Neural progenitor cell (in vitro differentiated cells): ENCODE results near the gene GNB2. TPM values are rescaled to one million over a fixed set of nuclear protein-coding genes. Genes with fewer than 3 reads are reported as not detected.

ENCODE experiments used
- DNase-seq: peaks from one replicate; pipeline ENCODE4 v3.0.0-alpha.2; 2016; ENCODE audit warnings: low spot score
- H2AFZ ChIP-seq: fragments of 200-600 bp; sonication (generic); replicated peaks from 2 replicates; pipeline ENCODE4 v1.6.1; 2016; ENCODE audit warnings: antibody characterized with exemption
- H3F3A ChIP-seq: fragments of 200-600 bp; sonication (generic); 2 replicates; pipeline ENCODE4 v1.6.1; 2016; ENCODE audit warnings: antibody characterized with exemption, low read depth
- H3K27ac ChIP-seq: fragments of 200-600 bp; sonication (generic); 2 replicates; pipeline ENCODE4 v1.5.1; 2016; ENCODE audit warnings: mild to moderate bottlenecking
- H3K27me3 ChIP-seq: fragments of 200-600 bp; sonication (generic); 2 replicates; pipeline ENCODE4 v1.6.1; 2016; ENCODE audit warnings: mild to moderate bottlenecking, moderate library complexity
- H3K36me3 ChIP-seq: fragments of 200-600 bp; sonication (generic); 2 replicates; pipeline ENCODE4 v1.5.1; 2016
- H3K4me1 ChIP-seq: fragments of 200-600 bp; sonication (generic); 2 replicates; pipeline ENCODE4 v1.6.1; 2016; ENCODE audit warnings: mixed run types
- H3K4me2 ChIP-seq: fragments of 200-600 bp; sonication (generic); 2 replicates; pipeline ENCODE4 v1.6.1; 2016
- H3K4me3 ChIP-seq: fragments of 200-600 bp; sonication (generic); 2 replicates; pipeline ENCODE4 v1.5.1; 2016
- H3K79me2 ChIP-seq: fragments of 200-600 bp; sonication (generic); 2 replicates; pipeline ENCODE4 v1.6.1; 2016; ENCODE audit warnings: low read depth
- H3K9ac ChIP-seq: fragments of 200-600 bp; sonication (generic); 2 replicates; pipeline ENCODE4 v1.6.1; 2016
- H3K9me3 ChIP-seq: fragments of 200-600 bp; sonication (generic); 2 replicates; pipeline ENCODE4 v1.5.1; 2016; ENCODE audit warnings: low read depth
- H4K20me1 ChIP-seq: fragments of 200-600 bp; sonication (generic); 2 replicates; pipeline ENCODE4 v1.6.1; 2016; ENCODE audit warnings: low read depth
- H3K27ac Mint-ChIP-seq: 3 replicates; pipeline ENCODE4 v1.8.0; 2021; ENCODE audit warnings: mixed read lengths
- H3K27me3 Mint-ChIP-seq: 2 replicates; pipeline ENCODE4 v1.8.0; 2022; ENCODE audit warnings: low read depth, mild to moderate bottlenecking, inconsistent platforms, moderate library complexity, mixed read lengths; ENCODE audit not compliant: insufficient read depth
- H3K36me3 Mint-ChIP-seq: 3 replicates; pipeline ENCODE4 v1.8.0; 2021; ENCODE audit warnings: mixed read lengths
- H3K4me1 Mint-ChIP-seq: 3 replicates; pipeline ENCODE4 v1.8.0; 2021; ENCODE audit warnings: mixed read lengths
- H3K4me3 Mint-ChIP-seq: 3 replicates; pipeline ENCODE4 v1.8.0; 2021; ENCODE audit warnings: mild to moderate bottlenecking, moderate library complexity, mixed read lengths
- H3K9me3 Mint-ChIP-seq: 3 replicates; pipeline ENCODE4 v1.8.0; 2020; ENCODE audit warnings: mixed read lengths
- EZH2 ChIP-seq: fragments of 200-600 bp; sonication (generic); IDR thresholded peaks from 2 replicates; pipeline ENCODE4 v1.6.1; 2017; ENCODE audit warnings: antibody characterized with exemption, mild to moderate bottlenecking, moderate library complexity
- EZH2phosphoT487 ChIP-seq: fragments of 200-600 bp; sonication (generic); IDR thresholded peaks from 2 replicates; pipeline ENCODE4 v1.6.1; 2017; ENCODE audit warnings: antibody characterized with exemption
- total RNA-seq: library from RNA; depleted of rRNA; stranded (reverse); fragments of >200 nt; gene quantifications from 2 replicates; pipeline ENCODE4 v1.2.3, GENCODE V29; 2015; ENCODE audit warnings: low replicate concordance
- TF ChIP-seq, protein P1 (sequence below): fragments of 200-600 bp; sonication (generic); IDR thresholded peaks from 2 replicates; pipeline ENCODE4 v1.5.1; 2017; ENCODE audit warnings: antibody characterized with exemption, mild to moderate bottlenecking

Gene GNB2
- total RNA-seq, 1 donor from 2014 or later = 54.3 TPM

DNA sequence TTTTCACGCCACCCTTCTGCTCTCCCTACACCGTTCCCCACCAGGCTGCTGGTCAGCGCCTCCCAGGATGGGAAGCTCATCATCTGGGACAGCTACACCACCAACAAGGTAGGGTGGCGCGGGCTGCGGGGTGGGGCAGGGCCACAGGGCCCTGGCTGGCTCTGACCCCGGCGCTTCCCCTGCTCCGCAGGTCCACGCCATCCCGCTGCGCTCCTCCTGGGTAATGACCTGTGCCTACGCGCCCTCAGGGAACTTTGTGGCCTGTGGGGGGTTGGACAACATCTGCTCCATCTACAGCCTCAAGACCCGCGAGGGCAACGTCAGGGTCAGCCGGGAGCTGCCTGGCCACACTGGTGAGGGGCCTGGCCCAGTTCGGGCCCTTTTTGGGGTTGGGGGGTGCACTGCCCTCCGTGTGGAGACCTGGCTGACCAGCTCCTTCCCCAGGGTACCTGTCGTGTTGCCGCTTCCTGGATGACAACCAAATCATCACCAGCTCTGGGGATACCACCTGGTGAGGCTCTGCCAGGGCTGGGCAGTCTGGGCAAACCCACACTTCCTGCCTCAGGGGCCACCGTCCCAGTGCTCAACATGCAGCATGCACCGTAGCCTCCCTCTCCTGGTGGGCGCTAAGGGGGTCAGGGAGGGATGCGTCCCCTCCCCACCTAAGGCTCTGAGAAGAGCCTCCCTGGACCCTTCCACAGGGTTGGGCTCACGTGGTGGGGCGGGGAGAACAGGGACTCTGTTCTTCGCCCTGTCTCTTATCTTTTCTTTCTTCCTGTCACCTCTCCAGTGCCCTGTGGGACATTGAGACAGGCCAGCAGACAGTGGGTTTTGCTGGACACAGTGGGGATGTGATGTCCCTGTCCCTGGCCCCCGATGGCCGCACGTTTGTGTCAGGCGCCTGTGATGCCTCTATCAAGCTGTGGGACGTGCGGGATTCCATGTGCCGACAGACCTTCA lies 4.0 kb downstream of the GNB2 start:
- no peaks in the 10 kb centered on the region for H3K9me3 ChIP-seq
- no peak overlapping the region for H3K27ac ChIP-seq
- Mint-ChIP-seq H3K27me3 (peaks cover 5% of the 10 kb centered on the region), H3K27ac (peak overlapping the region; percentile 93), H3K4me1 (peaks cover 8% of the 10 kb centered on the region), H3K4me3 (peak overlapping the region; percentile 88), H3K9me3 (no peaks in the 10 kb centered on the region), H3K36me3 (peaks cover 6% of the 10 kb centered on the region)
- peaks cover 19% of the 10 kb centered on the region for H3K79me2 ChIP-seq
- peaks cover 74% of the 10 kb centered on the region for H4K20me1 ChIP-seq
- TF ChIP-seq EZH2 (no peak), EZH2phosphoT487 (no peak)
- TF ChIP-seq, protein P1, sequence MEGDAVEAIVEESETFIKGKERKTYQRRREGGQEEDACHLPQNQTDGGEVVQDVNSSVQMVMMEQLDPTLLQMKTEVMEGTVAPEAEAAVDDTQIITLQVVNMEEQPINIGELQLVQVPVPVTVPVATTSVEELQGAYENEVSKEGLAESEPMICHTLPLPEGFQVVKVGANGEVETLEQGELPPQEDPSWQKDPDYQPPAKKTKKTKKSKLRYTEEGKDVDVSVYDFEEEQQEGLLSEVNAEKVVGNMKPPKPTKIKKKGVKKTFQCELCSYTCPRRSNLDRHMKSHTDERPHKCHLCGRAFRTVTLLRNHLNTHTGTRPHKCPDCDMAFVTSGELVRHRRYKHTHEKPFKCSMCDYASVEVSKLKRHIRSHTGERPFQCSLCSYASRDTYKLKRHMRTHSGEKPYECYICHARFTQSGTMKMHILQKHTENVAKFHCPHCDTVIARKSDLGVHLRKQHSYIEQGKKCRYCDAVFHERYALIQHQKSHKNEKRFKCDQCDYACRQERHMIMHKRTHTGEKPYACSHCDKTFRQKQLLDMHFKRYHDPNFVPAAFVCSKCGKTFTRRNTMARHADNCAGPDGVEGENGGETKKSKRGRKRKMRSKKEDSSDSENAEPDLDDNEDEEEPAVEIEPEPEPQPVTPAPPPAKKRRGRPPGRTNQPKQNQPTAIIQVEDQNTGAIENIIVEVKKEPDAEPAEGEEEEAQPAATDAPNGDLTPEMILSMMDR = no peak
- H3K9ac ChIP-seq = no peak overlapping the region
- DNase-seq = no peak
- H3F3A ChIP-seq = peaks cover 53% of the 10 kb centered on the region
- H3K36me3 ChIP-seq = no peaks in the 10 kb centered on the region
- no peak overlapping the region for H3K4me2 ChIP-seq
- H3K4me1 ChIP-seq = no peaks in the 10 kb centered on the region
- H2AFZ ChIP-seq = no peak overlapping the region
- H3K4me3 ChIP-seq = no peak overlapping the region
- H3K27me3 ChIP-seq = peaks cover 5% of the 10 kb centered on the region

DNA sequence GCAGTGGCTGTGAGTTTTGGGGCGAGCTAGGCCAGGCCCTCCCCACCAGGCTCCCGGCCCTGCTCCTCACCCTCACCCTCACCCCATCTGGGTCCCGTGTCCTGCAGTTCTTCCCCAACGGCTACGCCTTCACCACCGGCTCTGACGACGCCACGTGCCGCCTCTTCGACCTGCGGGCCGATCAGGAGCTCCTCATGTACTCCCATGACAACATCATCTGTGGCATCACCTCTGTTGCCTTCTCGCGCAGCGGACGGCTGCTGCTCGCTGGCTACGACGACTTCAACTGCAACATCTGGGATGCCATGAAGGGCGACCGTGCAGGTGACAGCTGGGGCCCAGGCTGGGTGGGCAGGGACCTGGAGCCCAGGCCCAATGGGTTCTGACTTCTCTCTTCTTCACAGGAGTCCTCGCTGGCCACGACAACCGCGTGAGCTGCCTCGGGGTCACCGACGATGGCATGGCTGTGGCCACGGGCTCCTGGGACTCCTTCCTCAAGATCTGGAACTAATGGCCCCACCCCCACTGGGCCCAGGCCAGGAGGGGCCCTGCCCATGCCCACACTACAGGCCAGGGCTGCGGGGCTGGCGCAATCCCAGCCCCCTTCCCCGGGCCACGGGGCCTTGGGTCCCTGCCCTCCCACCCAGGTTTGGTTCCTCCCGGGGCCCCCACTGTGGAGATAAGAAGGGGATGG lies 4.9 kb downstream of the GNB2 start:
- Histone ChIP-seq H3K4me3 (no peak overlapping the region), H3K9ac (no peak overlapping the region), H4K20me1 (peaks cover 81% of the 10 kb centered on the region), H3K4me2 (no peak overlapping the region), H3F3A (peaks cover 53% of the 10 kb centered on the region), H3K27ac (peak overlapping the region; percentile 83), H3K4me1 (no peaks in the 10 kb centered on the region), H2AFZ (no peak overlapping the region), H3K79me2 (peaks cover 19% of the 10 kb centered on the region), H3K27me3 (no peaks in the 10 kb centered on the region), H3K36me3 (no peaks in the 10 kb centered on the region), H3K9me3 (no peaks in the 10 kb centered on the region)
- peaks cover 9% of the 10 kb centered on the region for H3K36me3 Mint-ChIP-seq
- peak overlapping the region; percentile 88 for H3K27ac Mint-ChIP-seq
- TF ChIP-seq EZH2 (no peak), EZH2phosphoT487 (no peak)
- TF ChIP-seq, protein P1 = no peak
- DNase-seq = no peak
- H3K27me3 Mint-ChIP-seq = peaks cover 3% of the 10 kb centered on the region
- H3K4me1 Mint-ChIP-seq = peaks cover 8% of the 10 kb centered on the region
- H3K9me3 Mint-ChIP-seq = no peaks in the 10 kb centered on the region
- peak overlapping the region; percentile 79 for H3K4me3 Mint-ChIP-seq

DNA sequence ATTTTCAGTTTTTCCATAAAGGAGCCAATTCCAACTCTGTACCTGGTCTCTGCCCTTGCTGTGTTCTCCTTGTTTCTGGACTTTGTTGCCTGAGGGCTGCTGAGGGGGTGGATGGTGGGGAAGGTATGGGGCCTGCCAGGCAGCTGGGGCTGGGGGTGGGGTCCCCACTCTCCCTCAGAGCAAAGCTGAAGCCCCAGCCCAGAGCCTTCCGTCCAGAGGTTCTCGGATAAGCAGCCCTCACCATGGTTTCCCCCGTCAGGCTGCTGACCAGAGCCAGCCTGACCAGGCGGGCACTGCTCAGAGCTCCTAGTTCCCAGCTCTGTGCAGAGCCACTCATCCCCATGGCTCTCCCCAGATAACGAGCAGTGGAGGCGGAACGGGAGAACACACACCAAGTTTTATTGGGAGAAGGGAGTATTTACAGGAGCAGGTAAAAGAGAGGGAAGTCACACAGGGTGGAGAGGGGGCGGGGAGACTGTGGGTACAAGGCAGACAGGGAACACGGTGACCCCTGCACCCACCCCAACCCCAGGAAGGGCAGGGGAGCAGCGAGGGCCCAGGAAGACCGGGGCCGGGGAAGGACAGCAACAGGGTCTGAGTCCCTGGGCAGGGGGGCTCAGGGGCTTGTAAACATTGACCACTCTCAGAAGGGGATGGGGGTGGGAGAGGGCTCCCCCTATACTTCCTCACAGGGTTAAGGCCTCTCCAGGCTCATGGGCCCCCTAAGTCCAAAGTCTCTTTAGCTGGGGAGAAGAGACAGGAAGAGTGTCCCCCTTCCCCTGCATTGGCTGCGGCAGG lies 5.8 kb downstream of the GNB2 start:
- Mint-ChIP-seq H3K4me1 (peaks cover 8% of the 10 kb centered on the region), H3K27me3 (peaks cover 3% of the 10 kb centered on the region), H3K27ac (no peak overlapping the region), H3K4me3 (peak overlapping the region; percentile 21), H3K36me3 (peaks cover 9% of the 10 kb centered on the region), H3K9me3 (no peaks in the 10 kb centered on the region)
- H3K4me2 ChIP-seq = no peak overlapping the region
- peaks cover 13% of the 10 kb centered on the region for H3K79me2 ChIP-seq
- H3K9ac ChIP-seq = no peak overlapping the region
- peaks cover 80% of the 10 kb centered on the region for H4K20me1 ChIP-seq
- no peaks in the 10 kb centered on the region for H3K36me3 ChIP-seq
- no peak overlapping the region for H3K4me3 ChIP-seq
- TF ChIP-seq EZH2 (no peak), EZH2phosphoT487 (no peak)
- TF ChIP-seq, protein P1 = no peak
- H3K4me1 ChIP-seq = no peaks in the 10 kb centered on the region
- DNase-seq = no peak
- no peak overlapping the region for H2AFZ ChIP-seq
- H3K27ac ChIP-seq = peak overlapping the region; percentile 83
- peaks cover 53% of the 10 kb centered on the region for H3F3A ChIP-seq
- no peaks in the 10 kb centered on the region for H3K27me3 ChIP-seq
- no peaks in the 10 kb centered on the region for H3K9me3 ChIP-seq
